Measurements from ENCODE around the gene RNASE4.

- no peak for TF ChIP-seq POLR2AphosphoS5 (IDR thresholded peaks at IDR 0.05; ENCODE audit: low read depth)
- no peak for TF ChIP-seq ZNF331 (CRISPR knock-in tag; IDR thresholded peaks at IDR 0.05; ENCODE audit: low read depth)
- no peak for TF ChIP-seq CTCF (conservative IDR thresholded peaks at IDR 0.05; ENCODE audit: low read depth in 2 of 2)
- TF ChIP-seq REST (IDR thresholded peaks at IDR 0.05; ENCODE audit: unreplicated experiment) = no peak
- no peak for TF ChIP-seq EZH2 (IDR thresholded peaks at IDR 0.05; ENCODE audit: low read depth, unreplicated experiment)
- TF ChIP-seq EZH2phosphoT487 (IDR thresholded peaks at IDR 0.05; ENCODE audit: unreplicated experiment) = no peak
- TF ChIP-seq NANOG (IDR thresholded peaks at IDR 0.05; ENCODE audit: borderline replicate concordance) = no peak
Observed at GRCh38 chr14:20714593-20715250, 30.4 kb downstream of the RNASE4 start.
